Activated CD8-positive, alpha-beta memory T cell treated with anti-CD3 and anti-CD28 coated beads for 36 hours (primary cell): ENCODE data around the gene RFX1. TPM values are rescaled to one million over a fixed set of nuclear protein-coding genes. Genes with fewer than 3 reads are reported as not detected.
"Not testable (repeated sequence)": the region's sequence is repeated elsewhere in the genome, so short reads cannot be mapped to it uniquely, and the experiment has no call there.

Experiments
- CTCF ChIA-PET: fragments of 350-600 bp; sonication (Branson Sonifier 250); formaldehyde crosslinking; loops from one replicate; lab custom pipeline; 2021; ENCODE audit warnings: antibody characterized with exemption; lab: Charles Lee
- POLR2A ChIA-PET: fragments of 350-600 bp; sonication (Branson Sonifier 250); formaldehyde crosslinking; loops from one replicate; lab custom pipeline; 2021; ENCODE audit warnings: antibody characterized with exemption; lab: Charles Lee
- total RNA-seq, 2 experiments: library from RNA; stranded (reverse); gene quantifications; one replicate each; pipeline ENCODE4 v1.2.3, GENCODE V29; 2021

Gene RFX1
- total RNA-seq, 2 experiments from 2014 or later: 11.8 to 12.5 TPM

GRCh38 chr19:14031719-14032480 is 25.8 kb upstream of the RFX1 start, which contains the start of gene IL27RA:
TSS of gene IL27RA (plus strand) at chr19:14031762. CDS start at chr19:14031873, 111 bp downstream.
- POLR2A ChIA-PET: interaction anchor here (0.6 to 2.0 kb wide), 10 partner anchors 10 to 195 kb away, joined by 3 to 11 read pairs (median 4); partner anchors contain the start of gene RFX1
- CTCF ChIA-PET: interaction anchor here (0.6 to 2.4 kb wide), 23 partner anchors 10 to 911 kb away, joined by 3 to 17 read pairs (median 4); partner anchors contain the start of genes ASF1B and MISP3

GRCh38 chr19:14030997-14031718 is 25.0 kb upstream of the RFX1 start:
- CTCF ChIA-PET: interaction anchor here (0.6 to 2.4 kb wide), 22 partner anchors 9 to 910 kb away, joined by 3 to 17 read pairs (median 4); partner anchors contain the start of genes ASF1B and MISP3
- POLR2A ChIA-PET: interaction anchor here (0.6 to 2.0 kb wide), 8 partner anchors 9 to 126 kb away, joined by 3 to 11 read pairs (median 4); partner anchors contain the start of gene RFX1

GRCh38 chr19:14028901-14029300 is 22.8 kb upstream of the RFX1 start:
- CTCF ChIA-PET: interaction anchor here (0.9 kb wide), 1 partner anchor 30 kb away, joined by 3 read pairs; no protein-coding TSS in a partner anchor
- POLR2A ChIA-PET: no interaction called here

- ChIA-PET POLR2A (no interaction called here), CTCF (interaction anchor here (0.9 kb wide), 1 partner anchor 31 kb away, joined by 3 read pairs; no protein-coding TSS in a partner anchor)
These were observed 21.8 kb upstream of the RFX1 start, which contains the start of gene RLN3 for GRCh38 chr19:14027856-14028450. TSS of gene RLN3 (plus strand) at chr19:14028148. CDS start at chr19:14028205, 57 bp downstream.

- POLR2A ChIA-PET, CTCF ChIA-PET: not testable (repeated sequence)
These were observed 20.6 kb upstream of the RFX1 start for GRCh38 chr19:14026652-14027192.

DNA sequence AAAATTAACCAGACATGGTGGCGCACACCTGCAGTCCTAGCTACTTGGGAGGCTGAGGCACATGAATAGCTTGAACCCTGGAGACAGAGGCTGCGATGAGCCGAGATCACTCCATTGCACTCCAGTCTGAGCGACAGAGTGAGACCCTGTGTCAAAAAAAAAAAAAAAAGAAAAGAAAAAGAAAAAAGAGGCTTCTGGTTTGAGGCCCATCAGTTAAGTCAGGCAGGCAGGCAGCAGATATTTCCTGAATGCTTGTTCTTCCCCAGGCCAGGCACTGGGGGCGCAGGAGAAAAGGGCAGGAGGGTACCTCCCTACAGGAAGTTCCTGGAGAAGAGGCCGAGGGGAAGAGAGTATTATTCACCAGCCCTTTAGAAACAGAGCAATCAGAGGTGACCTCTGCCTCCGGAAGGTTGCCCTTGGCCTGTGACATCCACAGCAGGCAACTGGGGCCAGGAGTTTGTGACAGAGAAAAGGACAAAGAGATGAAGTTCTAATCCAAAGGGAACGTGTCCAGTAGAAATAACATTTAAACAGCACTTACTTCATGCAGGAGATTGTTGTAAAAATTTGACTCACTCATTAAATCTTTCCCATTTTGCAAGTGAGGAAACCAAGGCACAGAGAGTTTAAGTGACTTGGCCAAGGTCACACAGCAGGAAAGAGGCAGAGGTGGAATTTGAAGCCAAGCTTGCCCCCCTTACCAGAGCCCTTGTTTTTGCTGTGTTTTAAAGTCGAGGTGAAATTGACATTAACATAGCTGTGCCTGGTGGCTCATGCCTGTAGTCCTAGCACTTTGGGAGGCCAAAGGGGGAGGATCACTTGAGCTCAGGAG is 17.5 kb upstream of the RFX1 start:
- POLR2A ChIA-PET: no interaction called here
- CTCF ChIA-PET: interaction anchor here (0.7 kb wide), 1 partner anchor 37 kb away, joined by 3 read pairs; no protein-coding TSS in a partner anchor

- ChIA-PET POLR2A (interaction anchor here (0.6 to 0.8 kb wide), 2 partner anchors 9 to 174 kb away, joined by 6 read pairs; partner anchors contain the start of gene IL27RA), CTCF (interaction anchor here (1.4 kb wide), 1 partner anchor 50 kb away, joined by 6 read pairs; the partner anchor contains the start of gene MISP3)
These were observed 16.3 kb upstream of the RFX1 start for GRCh38 chr19:14022469-14022868.

DNA sequence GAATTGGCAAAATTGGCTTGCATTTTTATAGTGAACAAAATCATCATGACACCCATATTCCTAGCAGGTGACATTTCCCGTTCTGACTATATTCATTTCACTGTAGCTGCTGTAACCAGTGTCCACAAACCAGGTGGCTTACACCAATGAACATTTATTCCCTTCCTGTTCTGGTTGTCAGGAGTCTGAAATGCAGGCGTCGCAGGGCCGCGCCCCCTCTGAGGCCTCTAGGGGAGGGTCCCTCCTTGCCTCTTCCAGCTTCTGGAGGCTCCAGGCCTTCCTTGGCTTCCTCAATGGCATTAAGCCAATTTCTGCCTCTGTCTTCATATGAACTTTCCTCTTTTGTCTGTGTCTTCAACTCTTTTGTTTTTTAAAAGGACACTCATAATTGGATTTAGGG is 15.4 kb upstream of the RFX1 start:
- POLR2A ChIA-PET: interaction anchor here (0.8 kb wide), 1 partner anchor 10 kb away, joined by 6 read pairs; the partner anchor contains the start of gene IL27RA
- CTCF ChIA-PET: interaction anchor here (0.8 to 1.4 kb wide), 4 partner anchors 9 to 159 kb away, joined by 3 to 8 read pairs (median 4); partner anchors contain the start of genes IL27RA and MISP3

- POLR2A ChIA-PET: not testable (repeated sequence)
- CTCF ChIA-PET: interaction anchor here (1.1 to 1.4 kb wide), 3 partner anchors 21 to 138 kb away, joined by 3 to 7 read pairs (median 3); no protein-coding TSS in a partner anchor
These were observed 13.6 kb upstream of the RFX1 start for GRCh38 chr19:14019739-14020138.

- ChIA-PET CTCF (interaction anchor here (1.1 to 1.4 kb wide), 3 partner anchors 21 to 138 kb away, joined by 3 to 7 read pairs (median 3); no protein-coding TSS in a partner anchor), POLR2A (interaction anchor here (0.6 to 0.8 kb wide), 2 partner anchors 12 to 132 kb away, joined by 3 read pairs; no protein-coding TSS in a partner anchor)
These were observed 13.0 kb upstream of the RFX1 start for GRCh38 chr19:14019100-14019499.

- ChIA-PET CTCF (interaction anchor here (0.9 to 1.0 kb wide), 2 partner anchors 43 to 134 kb away, joined by 4 read pairs; no protein-coding TSS in a partner anchor), POLR2A (no interaction called here)
These were observed 9.5 kb upstream of the RFX1 start for GRCh38 chr19:14015524-14016035.

DNA sequence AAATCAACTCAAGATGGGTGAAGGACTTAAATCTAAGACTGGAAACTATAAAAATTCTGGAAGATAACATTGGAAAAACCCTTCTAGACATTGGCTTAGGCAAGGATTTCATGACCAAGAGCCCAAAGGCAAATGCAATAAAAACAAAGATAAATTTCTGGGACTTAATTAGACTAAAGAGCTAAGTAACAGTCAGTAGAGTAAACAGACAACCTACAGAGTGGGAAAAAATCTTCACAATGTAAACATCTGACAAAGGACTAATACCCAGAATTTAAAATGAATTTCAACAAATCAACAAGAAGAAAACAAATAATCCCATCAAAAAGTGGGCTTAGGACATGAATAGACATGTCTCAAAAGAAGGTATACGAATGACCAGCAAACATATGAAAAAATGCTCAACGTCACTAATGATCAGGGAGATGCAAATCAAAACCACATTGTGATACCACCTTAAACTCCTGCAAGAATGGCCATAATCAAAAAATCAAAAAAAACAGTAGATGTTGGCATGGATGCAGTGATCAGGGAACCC is 6.3 kb upstream of the RFX1 start:
- POLR2A ChIA-PET: no interaction called here
- CTCF ChIA-PET: no interaction called here

GRCh38 chr19:14006766-14007562 is 844 bp upstream of the RFX1 start:
- CTCF ChIA-PET: interaction anchor here (0.5 to 2.3 kb wide), 7 partner anchors 20 to 362 kb away, joined by 3 to 5 read pairs (median 4); partner anchors contain the start of genes DCAF15 and IL27RA
- POLR2A ChIA-PET: interaction anchor here (0.5 to 3.8 kb wide), 8 partner anchors 12 to 1285 kb away, joined by 3 to 19 read pairs (median 5); partner anchors contain the start of genes ASF1B, DCAF15 and IL27RA

GRCh38 chr19:14005349-14006084 is 603 bp downstream of the RFX1 start:
- ChIA-PET POLR2A (interaction anchor here (0.6 to 3.8 kb wide), 8 partner anchors 18 to 355 kb away, joined by 3 to 19 read pairs (median 4); partner anchors contain the start of genes ASF1B, DCAF15 and IL27RA), CTCF (interaction anchor here (0.9 to 2.3 kb wide), 3 partner anchors 102 to 159 kb away, joined by 3 to 5 read pairs (median 3); no protein-coding TSS in a partner anchor)
